ENCODE data around the gene ZYX.
"Not testable (repeated sequence)": the region's sequence is repeated elsewhere in the genome, so short reads cannot be mapped to it uniquely, and the experiment has no call there.

Gene ZYX

DNA sequence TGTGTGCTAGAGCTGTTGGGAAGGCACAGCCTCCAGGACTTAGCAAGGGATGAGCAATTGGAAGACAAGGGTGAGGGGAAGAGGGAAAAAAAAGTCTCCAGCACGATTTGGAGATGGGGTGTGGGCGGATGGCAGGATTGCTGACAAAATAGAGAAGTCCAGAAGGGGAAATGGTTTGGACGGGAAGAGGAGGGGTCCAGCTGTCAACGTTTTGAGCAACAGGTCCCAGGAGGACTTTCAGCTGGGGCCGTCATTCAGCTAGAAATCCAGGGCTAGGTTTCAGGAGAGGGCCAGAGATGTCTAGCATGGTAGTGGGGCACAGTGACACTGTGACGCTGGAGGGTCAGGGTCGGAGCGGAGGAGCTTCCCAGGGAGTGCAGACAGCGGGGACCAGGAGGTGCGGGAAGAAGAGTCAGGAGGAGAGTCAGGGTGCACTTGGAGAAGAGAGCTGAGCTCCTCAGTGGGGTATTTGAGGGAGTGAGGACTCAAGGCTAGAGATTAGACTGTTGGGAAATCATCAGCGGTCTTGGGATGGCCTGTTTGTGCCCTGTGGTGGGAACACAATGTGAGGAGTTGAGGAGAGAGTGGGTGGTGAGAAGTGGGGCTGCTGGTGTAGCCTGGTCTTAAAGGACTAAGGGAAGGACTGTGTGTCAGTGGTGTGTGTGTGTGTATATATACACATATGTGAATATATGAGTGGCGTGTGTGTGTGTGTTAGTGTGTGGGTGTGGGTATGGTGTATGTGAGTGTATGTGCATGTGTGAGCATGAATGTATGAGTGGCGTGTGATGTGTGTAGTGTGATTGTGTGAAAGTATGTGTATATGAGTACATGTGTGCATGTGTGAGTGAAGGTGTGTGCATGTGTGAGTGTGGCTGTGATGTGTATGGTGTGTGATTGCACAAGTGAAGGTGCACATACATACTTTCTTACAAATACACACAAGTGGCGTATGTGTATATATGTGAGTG, 3.8 kb downstream of the ZYX start:
- no peak for DNase-seq (ENCODE audit: low read depth in 2 of 3, low spot score in 1 of 3)

DNA sequence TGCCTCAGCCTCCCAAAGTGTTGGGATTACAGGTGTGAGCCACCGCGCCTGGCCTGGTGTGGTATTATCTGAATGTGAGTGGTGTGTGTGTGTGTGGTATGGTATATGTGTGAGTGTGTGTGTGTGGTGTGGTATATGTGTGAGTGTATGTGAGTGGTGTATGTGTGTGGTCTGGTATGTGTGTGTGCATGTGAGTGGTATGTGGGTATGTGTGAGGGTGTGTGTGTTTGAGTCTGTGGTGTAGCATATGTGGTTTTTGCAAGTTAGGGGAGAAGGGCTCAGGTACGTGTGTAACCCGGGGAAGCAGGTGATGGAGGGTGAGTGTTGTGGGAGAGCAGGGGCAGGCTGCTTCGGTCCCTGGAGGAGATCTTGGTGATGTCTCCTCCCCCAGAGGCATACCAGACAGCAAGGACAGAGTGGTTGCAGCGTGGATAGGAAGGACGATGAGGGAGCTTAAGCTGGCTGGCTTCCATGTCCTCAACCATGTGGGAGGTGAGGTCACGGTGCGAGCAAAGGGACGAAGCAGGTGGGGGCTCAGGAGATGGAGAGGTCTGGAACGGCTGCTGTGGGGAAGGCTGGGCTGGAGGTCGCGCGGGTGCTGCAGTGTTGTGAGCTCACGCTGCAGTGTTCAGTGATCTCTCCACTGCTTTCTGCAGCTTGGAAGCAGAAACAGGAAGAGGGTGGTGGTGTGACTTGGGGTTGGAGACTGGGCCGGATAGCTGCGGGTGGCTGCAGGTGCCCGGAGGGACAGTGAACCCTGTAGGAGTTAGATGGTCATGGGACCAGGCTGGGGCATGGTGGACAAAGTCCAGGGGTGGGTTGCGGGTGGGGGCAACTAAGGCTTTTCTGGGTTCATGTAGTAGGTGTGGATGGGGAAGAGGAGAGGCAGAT, 5.0 kb downstream of the ZYX start:
- no peak for DNase-seq (ENCODE audit: low read depth in 2 of 3, low spot score in 1 of 3)

DNA sequence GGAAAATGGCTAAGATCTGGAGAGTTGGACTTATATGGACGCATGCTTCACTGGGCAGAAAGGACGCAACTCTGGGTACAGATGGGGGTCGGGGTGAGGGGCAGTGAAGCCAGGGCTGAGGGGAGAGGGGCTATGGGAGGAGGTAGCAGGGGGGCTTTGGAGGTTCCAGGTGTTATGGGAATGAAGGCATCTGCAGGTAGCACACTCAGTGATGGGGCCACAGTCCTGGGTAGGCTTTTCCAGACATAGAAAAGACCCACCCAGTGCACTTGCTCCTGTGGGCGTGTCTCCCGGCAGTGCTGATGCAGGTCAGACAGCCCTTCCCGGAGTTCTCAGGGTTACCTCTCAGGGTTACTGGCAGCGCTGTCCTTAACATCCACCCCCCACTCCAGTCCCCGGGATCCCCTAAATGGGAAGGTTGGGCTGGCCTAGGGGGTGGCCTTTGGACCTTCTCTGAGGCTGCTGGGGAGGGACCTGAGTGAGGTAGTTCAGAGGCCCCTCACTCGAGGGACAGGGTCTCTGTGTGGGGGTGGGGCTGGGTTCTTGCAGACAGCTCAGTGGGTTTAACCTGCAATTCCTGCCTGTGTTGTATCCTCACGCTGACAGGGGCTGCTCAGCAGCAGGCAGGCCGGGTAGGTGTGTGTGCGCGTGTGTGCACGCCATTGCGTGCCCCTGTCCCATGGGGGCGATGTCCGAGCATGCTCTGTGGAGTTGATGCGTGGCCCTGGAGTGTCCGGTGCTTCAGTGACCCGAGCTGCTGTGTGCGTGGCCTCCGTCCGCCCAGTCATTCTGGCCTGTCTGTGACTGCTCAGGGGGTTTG, 6.2 kb downstream of the ZYX start:
- no peak for DNase-seq (ENCODE audit: low read depth in 2 of 3, low spot score in 1 of 3)

DNA sequence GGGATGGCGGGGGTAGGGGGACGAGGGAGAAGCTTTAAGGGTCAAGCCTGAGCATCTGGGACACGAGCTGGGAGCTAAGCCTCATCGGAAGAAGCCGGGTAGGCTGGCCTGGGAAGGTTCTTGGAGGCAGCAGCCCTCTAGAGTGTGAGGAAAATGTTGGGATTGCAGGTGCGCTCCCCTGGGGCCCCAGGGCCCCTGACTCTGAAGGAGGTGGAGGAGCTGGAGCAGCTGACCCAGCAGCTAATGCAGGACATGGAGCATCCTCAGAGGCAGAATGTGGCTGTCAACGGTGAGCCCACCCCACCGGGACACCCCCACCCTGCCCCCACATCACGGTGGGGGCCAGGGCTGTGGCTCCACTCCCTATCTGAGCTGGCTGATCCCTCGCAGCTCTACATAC, 6.9 kb downstream of the ZYX start:
- DNase-seq (ENCODE audit: low read depth in 2 of 3, low spot score in 1 of 3) = no peak

DNA sequence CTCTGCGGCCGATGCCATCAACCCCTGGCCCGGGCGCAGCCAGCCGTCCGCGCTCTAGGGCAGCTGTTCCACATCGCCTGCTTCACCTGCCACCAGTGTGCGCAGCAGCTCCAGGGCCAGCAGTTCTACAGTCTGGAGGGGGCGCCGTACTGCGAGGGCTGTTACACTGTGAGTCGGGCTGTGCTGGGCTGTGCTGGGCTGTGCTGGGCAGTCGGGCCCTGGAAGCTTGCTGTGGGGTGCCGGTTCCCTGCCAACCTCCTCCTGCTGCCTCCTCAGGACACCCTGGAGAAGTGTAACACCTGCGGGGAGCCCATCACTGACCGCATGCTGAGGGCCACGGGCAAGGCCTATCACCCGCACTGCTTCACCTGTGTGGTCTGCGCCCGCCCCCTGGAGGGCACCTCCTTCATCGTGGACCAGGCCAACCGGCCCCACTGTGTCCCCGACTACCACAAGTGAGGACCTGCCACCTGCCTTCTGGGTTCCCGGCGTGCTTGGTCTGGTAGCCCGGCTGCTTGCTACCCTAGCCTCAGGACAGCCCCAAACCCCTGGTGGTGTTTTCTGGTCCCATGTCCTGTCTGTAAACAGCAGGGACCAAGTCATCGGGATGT, 7.5 kb downstream of the ZYX start:
- DNase-seq (ENCODE audit: low read depth in 2 of 3, low spot score in 1 of 3) = no peak

DNA sequence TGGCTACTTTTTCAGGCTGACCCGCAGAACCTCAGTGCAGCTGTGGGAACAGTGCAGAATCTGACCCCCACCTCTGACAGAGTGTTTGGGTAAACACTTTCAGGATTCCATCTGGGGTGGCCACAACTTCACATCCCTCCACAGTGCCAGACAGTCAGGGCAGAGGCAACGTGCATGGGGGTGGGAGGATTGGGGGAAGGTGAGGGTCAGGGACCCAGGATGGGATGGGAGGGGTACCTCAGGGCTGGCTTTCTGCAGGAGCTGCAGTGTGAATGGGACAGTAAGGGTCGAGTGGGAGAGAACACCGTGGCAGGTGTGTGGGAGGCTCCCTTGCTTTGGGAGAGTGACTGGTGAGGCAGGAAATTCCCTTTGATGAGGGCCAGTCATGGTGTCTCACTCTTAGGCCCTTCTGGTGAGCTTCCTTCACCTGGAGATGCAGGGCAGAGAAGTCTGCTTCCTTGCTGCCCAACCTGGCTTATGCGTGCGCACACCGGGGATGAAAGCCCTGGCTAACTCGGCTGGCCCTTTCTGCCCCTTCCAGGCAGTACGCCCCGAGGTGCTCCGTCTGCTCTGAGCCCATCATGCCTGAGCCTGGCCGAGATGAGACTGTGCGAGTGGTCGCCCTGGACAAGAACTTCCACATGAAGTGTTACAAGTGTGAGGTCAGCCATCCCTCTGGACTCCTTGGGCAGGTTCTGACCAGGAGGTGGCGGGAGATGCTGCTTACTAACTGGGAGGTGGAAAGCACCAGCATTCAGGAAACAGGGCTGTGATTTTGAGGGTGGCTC, 8.4 kb downstream of the ZYX start:
- no peak for DNase-seq (ENCODE audit: low read depth in 2 of 3, low spot score in 1 of 3)

DNA sequence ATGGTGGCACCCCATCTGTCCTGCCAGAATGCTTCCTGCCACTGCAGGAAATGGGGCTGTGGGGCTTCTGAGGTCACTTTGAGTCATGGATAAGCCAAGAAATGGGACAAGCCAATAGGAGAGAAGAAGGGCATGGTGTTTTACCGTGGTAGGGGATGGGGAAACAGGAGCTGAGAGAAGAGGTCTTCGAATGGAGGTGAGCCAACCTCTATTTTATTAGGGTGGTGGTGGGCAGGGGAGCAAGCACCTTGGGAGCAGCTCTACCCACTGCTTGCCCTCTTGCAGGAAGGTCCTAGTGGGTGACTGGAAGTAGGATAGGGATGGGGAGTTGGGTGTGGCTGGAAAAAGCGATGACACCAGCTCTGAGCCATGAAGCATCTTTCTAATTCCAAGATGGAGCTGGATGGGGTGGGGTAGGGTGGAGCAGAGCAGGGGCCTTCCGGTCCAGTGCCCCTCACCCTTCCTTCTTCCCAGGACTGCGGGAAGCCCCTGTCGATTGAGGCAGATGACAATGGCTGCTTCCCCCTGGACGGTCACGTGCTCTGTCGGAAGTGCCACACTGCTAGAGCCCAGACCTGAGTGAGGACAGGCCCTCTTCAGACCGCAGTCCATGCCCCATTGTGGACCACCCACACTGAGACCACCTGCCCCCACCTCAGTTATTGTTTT, 9.1 kb downstream of the ZYX start:
- no peak for DNase-seq (ENCODE audit: low read depth in 2 of 3, low spot score in 1 of 3)

DNA sequence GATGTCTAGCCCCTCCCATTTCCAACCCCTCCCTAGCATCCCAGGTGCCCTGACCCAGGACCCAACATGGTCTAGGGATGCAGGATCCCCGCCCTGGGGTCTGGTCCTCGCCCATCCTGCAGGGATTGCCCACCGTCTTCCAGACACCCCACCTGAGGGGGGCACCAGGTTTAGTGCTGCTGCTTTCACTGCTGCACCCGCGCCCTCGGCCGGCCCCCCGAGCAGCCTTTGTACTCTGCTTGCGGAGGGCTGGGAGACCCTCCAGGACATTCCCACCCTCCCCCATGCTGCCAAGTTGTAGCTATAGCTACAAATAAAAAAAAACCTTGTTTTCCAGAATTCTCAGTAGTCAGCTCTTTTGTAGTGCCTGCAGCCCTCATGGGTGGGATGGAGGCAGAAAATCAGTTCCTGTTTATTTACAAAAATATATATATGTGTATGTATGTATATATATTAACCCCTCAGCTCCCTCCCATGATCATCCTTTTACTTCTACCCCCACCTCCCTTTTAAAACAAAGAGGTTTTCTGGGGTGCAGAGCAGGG, 9.7 kb downstream of the ZYX start:
- DNase-seq (ENCODE audit: low read depth in 2 of 3, low spot score in 1 of 3) = no peak

DNA sequence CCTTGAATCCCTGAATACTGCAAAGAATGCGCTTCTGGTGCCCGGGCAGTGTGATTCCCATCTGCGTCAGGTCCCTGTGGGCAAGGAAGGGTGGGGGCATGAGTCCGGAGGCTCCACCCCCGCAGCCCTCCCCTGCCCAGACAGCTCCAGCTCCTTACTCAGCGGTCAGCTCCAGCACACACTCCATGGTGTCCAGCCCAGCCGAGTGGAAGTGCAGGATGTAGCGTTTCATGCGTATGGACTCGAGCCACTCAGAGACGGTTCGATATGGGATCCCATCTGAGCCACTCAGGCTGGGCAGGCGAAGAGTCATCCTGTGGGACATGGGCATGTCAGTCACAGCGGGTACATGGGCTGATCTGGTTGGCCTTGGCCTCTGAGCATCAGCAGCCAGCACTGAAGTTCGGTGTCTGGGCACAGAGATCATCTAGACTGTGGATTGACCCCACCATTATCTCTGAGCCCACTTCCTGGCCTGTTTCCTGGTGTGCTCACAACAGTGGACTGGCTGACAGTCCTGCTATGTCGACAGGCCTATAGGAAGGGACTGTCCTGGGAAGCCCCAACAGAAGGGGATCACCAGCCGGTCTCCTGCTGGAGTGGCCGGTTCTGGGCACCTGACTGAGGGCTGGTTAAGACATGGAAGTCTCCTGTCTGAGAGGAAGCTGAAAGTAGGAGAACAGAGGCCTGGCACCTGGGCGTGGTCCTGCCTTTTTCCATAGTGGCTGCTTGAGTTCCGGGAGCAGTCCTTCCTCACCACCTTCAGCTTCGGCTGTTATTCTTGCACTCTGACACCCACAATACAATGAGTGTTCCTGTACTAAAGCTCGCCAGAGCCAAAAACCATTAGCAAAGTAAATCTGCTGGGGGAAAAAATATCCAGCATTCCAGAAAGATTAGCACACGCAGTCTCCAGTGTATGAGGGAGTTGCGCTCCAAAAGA, 10.6 kb downstream of the ZYX start:
- DNase-seq (ENCODE audit: low read depth in 2 of 3, low spot score in 1 of 3) = no peak

DNA sequence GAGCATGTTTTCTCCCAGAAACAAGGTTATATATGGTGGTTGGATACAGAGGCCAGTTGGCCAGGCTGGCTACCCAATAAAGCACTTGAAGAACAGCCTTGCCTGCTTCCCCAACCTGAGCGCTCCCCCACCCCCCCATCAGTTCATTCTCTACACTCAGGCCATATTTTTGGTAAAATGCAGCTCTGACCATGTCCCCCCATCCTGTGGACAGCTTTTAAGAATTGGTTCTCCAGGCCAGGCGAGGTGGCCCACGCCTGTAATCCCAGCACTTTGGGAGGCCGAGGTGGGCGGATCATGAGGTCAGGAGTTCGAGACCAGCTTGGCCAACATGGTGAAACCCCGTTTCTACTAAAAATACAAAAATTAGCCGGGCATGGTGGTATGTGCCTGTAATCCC, 11.3 kb downstream of the ZYX start:
- not testable (repeated sequence) for DNase-seq (ENCODE audit: low read depth in 2 of 3, low spot score in 1 of 3)

DNA sequence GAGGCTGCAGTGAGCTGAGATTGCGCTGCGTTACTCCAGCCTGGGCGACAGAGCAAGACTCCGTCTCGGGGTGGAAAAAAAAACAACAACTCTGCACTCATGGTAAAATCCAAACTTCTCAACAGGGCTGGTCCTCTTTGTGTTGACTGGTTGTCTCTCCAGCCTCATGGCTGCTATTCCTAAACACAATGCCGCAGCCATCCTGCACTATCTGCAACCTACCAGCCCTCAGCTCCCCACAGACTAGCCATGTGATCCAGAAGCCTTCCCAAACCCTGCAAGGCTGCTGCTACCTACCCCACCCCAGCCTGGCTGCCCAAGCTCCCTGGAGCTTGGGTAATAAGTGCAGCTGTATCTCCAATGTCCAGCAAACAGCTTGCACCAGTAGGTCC, 11.7 kb downstream of the ZYX start:
- DNase-seq (ENCODE audit: low read depth in 2 of 3, low spot score in 1 of 3) = no peak

DNA sequence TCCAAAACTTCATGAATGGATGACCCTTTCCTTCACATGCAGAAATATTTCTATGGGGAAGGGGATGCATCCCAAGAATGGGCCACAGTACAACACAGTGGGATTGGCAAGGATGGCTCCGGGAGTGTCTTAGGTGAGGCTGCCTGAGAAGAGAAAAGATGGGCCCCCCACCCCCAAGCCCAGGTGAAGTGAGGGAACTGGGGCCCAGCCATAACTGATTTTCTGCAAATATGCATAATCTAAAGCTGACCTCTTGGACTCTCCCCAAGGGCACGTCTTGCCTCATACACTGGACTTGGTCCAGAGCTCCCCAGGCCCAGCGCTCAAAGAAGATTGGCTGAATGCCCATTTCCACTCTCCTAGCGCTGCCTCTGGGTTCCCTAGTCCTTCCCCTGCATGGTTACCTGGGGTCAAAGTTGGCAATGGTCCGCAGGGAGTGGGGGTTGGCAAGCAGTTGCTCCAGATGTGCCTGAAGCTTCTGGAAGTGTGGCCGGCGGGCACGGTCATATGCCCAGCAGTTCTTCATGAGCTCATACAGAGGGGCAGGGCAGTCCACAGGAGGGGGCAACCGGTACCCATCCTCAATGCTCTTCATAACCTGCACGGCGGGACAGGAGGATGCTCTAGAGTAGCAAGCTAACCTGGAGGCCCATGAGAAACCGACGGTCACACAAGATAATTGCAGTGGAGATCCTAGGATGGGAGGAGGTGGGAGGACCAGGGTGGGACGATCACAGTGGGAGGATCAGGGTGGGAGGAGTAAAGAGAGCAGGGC, 12.3 kb downstream of the ZYX start:
- no peak for DNase-seq (ENCODE audit: low read depth in 2 of 3, low spot score in 1 of 3)

DNA sequence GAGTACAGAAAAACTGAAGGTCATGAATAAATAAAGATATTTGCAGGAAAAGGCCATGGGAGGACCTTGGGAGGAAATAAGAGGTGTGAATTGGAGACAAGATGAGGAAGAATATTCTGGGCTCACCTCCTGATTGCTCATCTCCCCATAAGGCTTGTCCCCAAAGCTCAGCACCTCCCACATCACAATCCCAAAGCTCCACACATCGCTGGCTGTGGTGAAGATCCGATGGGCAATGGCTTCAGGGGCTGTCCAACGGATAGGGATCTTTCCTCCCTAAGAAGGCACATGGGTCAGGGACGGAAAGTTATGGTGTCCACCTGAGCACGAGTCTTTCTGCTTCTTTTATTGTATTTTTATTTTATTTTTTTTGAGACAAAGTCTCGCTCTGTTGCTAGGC, 12.9 kb downstream of the ZYX start:
- no peak for DNase-seq (ENCODE audit: low read depth in 2 of 3, low spot score in 1 of 3)

DNA sequence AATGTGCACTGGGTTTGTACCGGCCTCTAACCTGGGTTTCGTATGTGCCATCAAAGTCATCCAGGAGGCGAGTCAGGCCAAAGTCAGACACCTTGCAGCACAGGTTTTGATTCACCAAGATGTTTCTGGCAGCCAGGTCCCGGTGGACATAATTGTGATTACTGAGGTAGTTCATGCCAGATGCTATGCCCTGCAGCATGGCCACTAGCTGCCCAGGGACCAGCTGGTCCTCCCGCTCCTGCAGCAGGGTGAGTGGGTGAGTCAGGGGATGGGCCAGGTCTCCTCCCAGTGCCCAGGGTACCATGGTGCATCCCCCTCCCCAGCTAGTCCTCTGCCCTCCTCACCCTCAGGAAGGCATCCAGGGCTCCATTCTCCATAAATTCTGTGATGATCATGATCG, 13.6 kb downstream of the ZYX start:
- no peak for DNase-seq (ENCODE audit: low read depth in 2 of 3, low spot score in 1 of 3)

DNA sequence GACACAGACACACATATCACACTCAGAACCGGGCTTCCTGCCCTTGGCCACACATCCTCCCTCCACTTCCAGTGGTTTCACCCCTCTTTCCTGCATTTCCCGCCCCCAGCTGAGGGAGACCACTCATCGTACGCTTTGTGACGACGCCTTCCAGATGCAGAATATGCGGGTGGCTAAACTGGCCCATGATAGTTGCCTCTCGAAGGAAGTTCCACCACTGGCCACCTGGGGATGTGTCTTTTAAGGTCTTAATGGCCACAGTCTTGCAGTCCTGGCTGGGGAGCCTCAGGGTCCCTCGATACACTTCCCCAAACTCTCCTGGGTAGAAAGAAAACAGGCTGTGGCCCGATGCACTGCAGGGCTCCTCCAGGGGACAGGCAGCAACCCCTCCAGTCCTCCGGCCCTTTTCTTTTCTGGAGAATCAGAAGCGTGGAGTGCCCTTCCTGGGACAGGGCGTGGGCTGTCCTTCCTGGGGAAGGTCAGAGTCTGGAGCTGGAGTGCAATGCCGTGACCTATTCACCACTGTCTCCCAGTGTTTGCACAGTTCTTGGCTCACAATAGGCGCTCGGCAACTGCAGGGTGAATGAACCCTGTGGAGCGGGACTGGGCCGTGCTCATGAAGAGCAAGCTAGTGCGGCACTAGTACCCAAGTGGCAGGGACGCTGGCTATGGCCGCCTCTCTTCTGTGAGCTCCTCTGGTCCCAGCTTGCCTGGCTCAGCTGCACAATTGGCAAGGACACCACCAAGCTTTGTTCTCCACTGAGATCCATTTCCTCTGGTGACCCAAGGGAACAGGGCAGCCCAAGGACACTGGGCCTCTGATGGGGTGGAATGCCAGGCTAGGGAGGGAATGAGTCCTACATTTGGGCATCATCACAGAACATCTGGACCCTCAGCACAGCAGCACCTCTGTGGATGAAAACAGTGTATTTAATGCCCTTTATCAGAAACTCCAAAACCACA, 14.3 kb downstream of the ZYX start:
- no peak for DNase-seq (ENCODE audit: low read depth in 2 of 3, low spot score in 1 of 3)

DNA sequence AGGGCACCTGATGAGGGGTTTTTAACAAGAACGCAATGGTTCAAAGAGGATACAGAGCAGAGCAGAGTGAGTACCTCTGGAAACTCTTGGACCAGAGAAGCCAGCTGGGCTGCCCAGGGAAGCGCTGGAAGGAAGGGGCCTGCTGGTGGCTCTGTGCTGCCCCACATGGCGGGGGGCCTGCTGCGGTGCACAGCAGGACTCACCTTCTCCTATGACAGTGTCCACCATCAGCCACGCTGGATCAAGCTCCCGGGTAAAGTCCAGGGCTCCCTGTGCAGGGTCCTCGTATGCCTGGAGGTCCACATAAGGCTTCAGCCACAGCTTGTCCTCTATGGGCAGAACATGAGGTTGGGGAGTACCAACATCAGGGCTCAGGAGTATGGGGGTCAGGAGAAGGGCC, 15.0 kb downstream of the ZYX start:
- DNase-seq (ENCODE audit: low read depth in 2 of 3, low spot score in 1 of 3) = no peak

All from stimulated activated CD4-positive, alpha-beta T cell treated with anti-CD3 and anti-CD28 coated beads, Interleukin-12 subunit alpha, Interleukin-12 subunit beta, amount 100 ng/mL, for 48 hours (primary cell).